Tibial nerve (tissue), 3 donors: ENCODE results near the gene ZBTB34.

Experiments
- POLR2A ChIP-seq, 2 donors: fragments of 450-650 bp; IDR thresholded peaks; one replicate each; pipeline ENCODE4 v1.6.1; 2017; ENCODE audit warnings: antibody characterized with exemption in 2 of 2, mild to moderate bottlenecking in 2 of 2, moderate library complexity in 2 of 2
- TF ChIP-seq, protein P1 (sequence below), 5 experiments: fragments of 200-600 bp in 3 of 5; fragments of 450-650 bp in 2 of 5; sonication (generic) in 3 of 5; IDR thresholded peaks; one replicate each; pipeline ENCODE4 v1.5.1; 2016 to 2019; ENCODE audit warnings: antibody characterized with exemption in 5 of 5, mild to moderate bottlenecking in 3 of 5, moderate library complexity in 2 of 5

DNA sequence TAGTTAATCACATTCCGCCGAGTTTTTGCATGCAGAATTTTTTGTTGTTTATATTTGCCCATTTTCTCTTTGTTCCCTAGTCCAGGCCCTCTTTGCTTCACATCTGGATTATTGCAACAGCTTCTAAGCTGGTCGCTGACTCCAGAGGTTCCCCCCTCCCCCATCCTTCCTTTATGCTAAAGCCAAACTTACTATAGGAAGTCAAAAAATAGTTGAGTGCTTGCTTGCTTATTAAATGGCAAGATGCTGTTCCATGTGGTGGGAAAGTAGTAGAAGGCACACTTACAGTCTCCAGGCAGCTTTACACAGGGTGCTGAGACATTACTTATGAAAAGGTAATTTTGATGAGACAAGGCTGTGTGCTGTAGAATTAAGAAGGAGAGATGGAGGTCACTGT, 1.3 kb downstream of the ZBTB34 start:
- TF ChIP-seq, protein P1, sequence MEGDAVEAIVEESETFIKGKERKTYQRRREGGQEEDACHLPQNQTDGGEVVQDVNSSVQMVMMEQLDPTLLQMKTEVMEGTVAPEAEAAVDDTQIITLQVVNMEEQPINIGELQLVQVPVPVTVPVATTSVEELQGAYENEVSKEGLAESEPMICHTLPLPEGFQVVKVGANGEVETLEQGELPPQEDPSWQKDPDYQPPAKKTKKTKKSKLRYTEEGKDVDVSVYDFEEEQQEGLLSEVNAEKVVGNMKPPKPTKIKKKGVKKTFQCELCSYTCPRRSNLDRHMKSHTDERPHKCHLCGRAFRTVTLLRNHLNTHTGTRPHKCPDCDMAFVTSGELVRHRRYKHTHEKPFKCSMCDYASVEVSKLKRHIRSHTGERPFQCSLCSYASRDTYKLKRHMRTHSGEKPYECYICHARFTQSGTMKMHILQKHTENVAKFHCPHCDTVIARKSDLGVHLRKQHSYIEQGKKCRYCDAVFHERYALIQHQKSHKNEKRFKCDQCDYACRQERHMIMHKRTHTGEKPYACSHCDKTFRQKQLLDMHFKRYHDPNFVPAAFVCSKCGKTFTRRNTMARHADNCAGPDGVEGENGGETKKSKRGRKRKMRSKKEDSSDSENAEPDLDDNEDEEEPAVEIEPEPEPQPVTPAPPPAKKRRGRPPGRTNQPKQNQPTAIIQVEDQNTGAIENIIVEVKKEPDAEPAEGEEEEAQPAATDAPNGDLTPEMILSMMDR (IDR thresholded peaks at IDR 0.05), result no peak
- no peak for TF ChIP-seq POLR2A (IDR thresholded peaks at IDR 0.05)
